Endothelial cell of umbilical vein (primary cell): ENCODE results near the gene CREM. TPM values are rescaled to one million over a fixed set of nuclear protein-coding genes. Genes with fewer than 3 reads are reported as not detected.

Source experiments
- BruUV-seq: library from RNA; stranded (reverse); fragments of 400-500 nt; replicated peaks from 2 replicates; lab custom pipeline; 2021; lab: Mats Ljungman, UMichigan
- CTCF ChIA-PET: fragments of 300-600, 350-600 bp; sonication (Branson Sonifier 250); formaldehyde crosslinking; loops from one replicate; lab custom pipeline; 2021; ENCODE audit warnings: antibody characterized with exemption, inconsistent platforms; lab: Charles Lee
- POLR2A ChIA-PET: fragments of 300-600, 350-600 bp; sonication (Branson Sonifier 250); formaldehyde crosslinking; loops from one replicate; lab custom pipeline; 2021; ENCODE audit warnings: antibody characterized with exemption, inconsistent platforms; lab: Charles Lee
- DNase-seq: peaks from one replicate; pipeline ENCODE4 v3.0.0-alpha.2; 2011; ENCODE audit warnings: low read depth, low spot score
- FAIRE-seq: peaks from 2 replicates; lab custom pipeline; 2011; peaks lifted over from hg19 to GRCh38; lab: Jason Lieb, UNC
- H2AFZ ChIP-seq: 2 replicates; pipeline ENCODE4 v1.6.0; 2012; ENCODE audit warnings: low read depth, low read length, control low read depth, inconsistent platforms
- H3K27ac ChIP-seq: 2 replicates; pipeline ENCODE4 v1.5.1; 2011; ENCODE audit warnings: low read depth, mild to moderate bottlenecking, control low read depth, low read length, moderate library complexity; ENCODE audit not compliant: insufficient read depth
- H3K27me3 ChIP-seq, 2 experiments: 2 replicates each; pipeline versions ENCODE4 v1.6.0 to v1.6.1; 2011; ENCODE audit warnings: low read length in 2 of 2, mixed read lengths in 1 of 2; ENCODE audit not compliant: control insufficient read depth in 2 of 2, insufficient read depth in 2 of 2
- H3K36me3 ChIP-seq, 2 experiments: 2 replicates in 1 of 2; 3 replicates in 1 of 2; pipeline ENCODE4 v1.5.1; 2011; ENCODE audit warnings: low read length in 2 of 2, mild to moderate bottlenecking in 1 of 2, moderate library complexity in 1 of 2; ENCODE audit not compliant: control insufficient read depth in 2 of 2, insufficient read depth in 2 of 2; ENCODE audit errors: extremely low read depth in 1 of 2
- H3K4me1 ChIP-seq: 3 replicates; pipeline ENCODE4 v1.5.1; 2011; ENCODE audit warnings: mild to moderate bottlenecking, low read length; ENCODE audit not compliant: control insufficient read depth, insufficient read depth; ENCODE audit errors: extremely low read depth
- H3K4me2 ChIP-seq: 2 replicates; pipeline ENCODE4 v1.6.1; 2011; ENCODE audit warnings: low read length, control low read depth, mixed read lengths; ENCODE audit not compliant: insufficient read depth
- H3K4me3 ChIP-seq, 3 experiments: fragments of 200-600 bp in 1 of 3; sonication (generic), shearing (Covaris generic) in 1 of 3; replicated peaks in 1 of 3; 2 replicates each; pipeline ENCODE4 v1.5.1; 2011 to 2016; ENCODE audit warnings: control low read depth in 3 of 3, low read length in 3 of 3, mild to moderate bottlenecking in 2 of 3, inconsistent platforms in 1 of 3, low read depth in 1 of 3, moderate library complexity in 1 of 3; ENCODE audit not compliant: insufficient read depth in 1 of 3
- H3K79me2 ChIP-seq: 2 replicates; pipeline ENCODE4 v1.6.0; 2012; ENCODE audit warnings: low read length, inconsistent platforms; ENCODE audit not compliant: control insufficient read depth, insufficient read depth
- H3K9ac ChIP-seq: replicated peaks from 2 replicates; pipeline ENCODE3; 2011; ENCODE audit warnings: low read length, control low read depth; ENCODE audit not compliant: insufficient read depth; ENCODE audit errors: extremely low read depth
- H3K9me1 ChIP-seq: replicated peaks from 3 replicates; pipeline ENCODE4 v1.6.0; 2011; ENCODE audit warnings: mild to moderate bottlenecking, low read length; ENCODE audit not compliant: control insufficient read depth, insufficient read depth; ENCODE audit errors: extremely low read depth
- H3K9me3 ChIP-seq: replicated peaks from 2 replicates; pipeline ENCODE4 v1.5.1; 2012; ENCODE audit warnings: low read length, inconsistent platforms; ENCODE audit not compliant: control insufficient read depth, insufficient read depth
- H4K20me1 ChIP-seq: replicated peaks from 2 replicates; pipeline ENCODE3; 2011; ENCODE audit warnings: mild to moderate bottlenecking, low read length; ENCODE audit not compliant: control insufficient read depth, insufficient read depth; ENCODE audit errors: extremely low read depth
- CTCF ChIP-seq, 2 donors: IDR thresholded peaks; 1 replicate in 1 of 2; 2 replicates in 1 of 2; pipeline ENCODE4 v1.5.1; 2011; ENCODE audit warnings: low read length in 2 of 2, mild to moderate bottlenecking in 2 of 2, moderate library complexity in 2 of 2, control low read depth in 1 of 2, inconsistent platforms in 1 of 2, low read depth in 1 of 2; ENCODE audit not compliant: insufficient read depth in 1 of 2; ENCODE audit errors: extremely low read depth in 1 of 2
- EZH2 ChIP-seq: IDR thresholded peaks from 2 replicates; pipeline ENCODE4 v1.6.1; 2012; ENCODE audit warnings: borderline replicate concordance, low read depth, mild to moderate bottlenecking, moderate library complexity, low read length, inconsistent platforms; ENCODE audit not compliant: severe bottlenecking
- FOS ChIP-seq: IDR thresholded peaks from 2 replicates; pipeline ENCODE4 v1.6.1; 2011; ENCODE audit warnings: mild to moderate bottlenecking, low read length, moderate library complexity, borderline replicate concordance; ENCODE audit not compliant: insufficient read depth
- GATA2 ChIP-seq: IDR thresholded peaks from 2 replicates; pipeline ENCODE4 v1.7.0; 2011; ENCODE audit warnings: low read depth, mild to moderate bottlenecking, moderate library complexity, mixed read lengths, low read length; ENCODE audit not compliant: insufficient read length, insufficient read depth
- JUN ChIP-seq: IDR thresholded peaks from 2 replicates; pipeline ENCODE4 v1.6.1; 2011; ENCODE audit warnings: borderline replicate concordance, low read depth; ENCODE audit not compliant: insufficient read length, insufficient read depth
- MYC ChIP-seq: IDR thresholded peaks from one replicate; pipeline ENCODE4 v1.6.1; 2011; ENCODE audit warnings: mild to moderate bottlenecking, low read depth, low read length
- POLR2A ChIP-seq: IDR thresholded peaks from 2 replicates; pipeline ENCODE4 v1.6.1; 2012; ENCODE audit warnings: low read depth, mild to moderate bottlenecking, control low read depth, low read length
- POLR2AphosphoS5 ChIP-seq: IDR thresholded peaks from 2 replicates; pipeline ENCODE4 v1.6.1; 2012; ENCODE audit warnings: low read depth, mild to moderate bottlenecking, control low read depth, low read length, moderate library complexity; ENCODE audit not compliant: insufficient read depth
- dilution Hi-C: fragments of 300-500 bp; cut with MboI; formaldehyde crosslinking; loops from one replicate; pipeline ENCODE4 v1.15.0; 2019; ENCODE audit warnings: low sequenced_read_pairs; ENCODE audit not compliant: extremely low pct_ligation_motif_present
- intact Hi-C: fragments of 100-400 bp; cut with micrococcal nuclease; formaldehyde crosslinking; loops from one replicate; pipeline ENCODE4 v1.10.0; 2022
- polyA plus RNA-seq, 4 experiments: library from polyadenylated mRNA; depleted of rRNA in 3 of 4; stranded (reverse) in 3 of 4; unstranded in 1 of 4; fragments of >200 nt; gene quantifications; 2 replicates each; pipeline versions ENCODE4 v1.2.1 to v1.2.3, GENCODE V29; 2011 to 2012; ENCODE audit warnings: missing spikeins in 1 of 4
- total RNA-seq: library from RNA; stranded (reverse); gene quantifications from 2 replicates; pipeline ENCODE4 v1.2.3, GENCODE V29; 2021
- TF ChIP-seq, protein P1 (sequence below): IDR thresholded peaks from 2 replicates; pipeline ENCODE4 v1.6.1; 2011; ENCODE audit not compliant: insufficient read depth, insufficient read length

The CREM gene
- total and polyA plus RNA-seq, 2 donors (not counting 3 experiments of a cell fraction or from before 2014, with no cell fraction given): 35.5 to 39.8 TPM

DNA sequence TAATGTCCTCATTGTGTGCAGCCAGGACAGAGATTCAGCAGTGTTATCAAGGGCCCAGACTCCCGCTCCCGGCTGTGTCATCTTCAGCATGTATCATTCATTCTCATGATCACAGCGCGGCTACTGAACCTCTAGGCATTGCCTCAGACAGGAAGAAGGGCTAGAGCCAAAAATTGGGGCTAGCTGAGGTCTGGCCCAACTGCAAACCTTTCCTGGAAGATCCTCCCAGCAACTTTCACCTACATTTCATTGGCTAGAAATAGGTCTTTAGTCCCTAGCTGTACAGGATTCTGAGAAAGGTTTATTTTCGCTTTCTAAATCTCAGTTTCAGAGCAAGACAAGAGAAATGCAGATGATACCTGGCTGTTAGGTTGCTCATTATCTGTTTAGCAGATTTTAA is 81.9 kb downstream of the CREM start:
- H3K4me3 ChIP-seq: no peak overlapping the region
- no peaks in the 10 kb centered on the region for H3K79me2 ChIP-seq
- CTCF ChIA-PET: interaction anchor here (1.1 to 3.9 kb wide), 5 partner anchors 9 to 89 kb away, joined by 4 to 28 read pairs (median 8); partner anchors contain the start of gene CREM
- H4K20me1 ChIP-seq: no peaks in the 10 kb centered on the region
- no peak for FAIRE-seq
- peaks cover 0 to 5% of the 10 kb centered on the region in 2 experiments for H3K36me3 ChIP-seq
- POLR2A ChIA-PET: no interaction called here
- no TSS peak for BruUV-seq
- no peak overlapping the region for H2AFZ ChIP-seq
- H3K27ac ChIP-seq: no peak overlapping the region
- dilution Hi-C loops: loop anchor here (25.0 kb wide), 1 partner anchor 96 kb away; no protein-coding TSS in a partner anchor
- H3K4me1 ChIP-seq: no peaks in the 10 kb centered on the region
- no peaks in the 10 kb centered on the region for H3K9me3 ChIP-seq
- intact Hi-C loops: no loop called here
- H3K4me2 ChIP-seq: no peak overlapping the region
- no peak for DNase-seq
- H3K9ac ChIP-seq: no peak overlapping the region
- TF ChIP-seq POLR2A: no peak
- H3K27me3 ChIP-seq: no peaks in the 10 kb centered on the region
- H3K9me1 ChIP-seq: no peaks in the 10 kb centered on the region

GRCh38 chr10:35208949-35209613 is 82.4 kb downstream of the CREM start:
- H3K4me3 ChIP-seq: no peak overlapping the region
- no peak overlapping the region for H2AFZ ChIP-seq
- no TSS peak for BruUV-seq
- no peak overlapping the region for H3K27ac ChIP-seq
- H3K36me3 ChIP-seq: peaks cover 0 to 5% of the 10 kb centered on the region in 2 experiments
- H4K20me1 ChIP-seq: no peaks in the 10 kb centered on the region
- H3K79me2 ChIP-seq: no peaks in the 10 kb centered on the region
- dilution Hi-C loops (loop anchor here (25.0 kb wide), 1 partner anchor 97 kb away; no protein-coding TSS in a partner anchor), intact Hi-C loops (no loop called here)
- ChIA-PET POLR2A (no interaction called here), CTCF (interaction anchor here (1.1 to 3.9 kb wide), 4 partner anchors 8 to 89 kb away, joined by 4 to 28 read pairs (median 8); partner anchors contain the start of gene CREM)
- no peaks in the 10 kb centered on the region for H3K27me3 ChIP-seq
- H3K9ac ChIP-seq: no peak overlapping the region
- no peaks in the 10 kb centered on the region for H3K9me3 ChIP-seq
- no peaks in the 10 kb centered on the region for H3K9me1 ChIP-seq
- FAIRE-seq (no peak), DNase-seq (no peak)
- no peaks in the 10 kb centered on the region for H3K4me1 ChIP-seq
- TF ChIP-seq FOS (no peak), CTCF (IDR thresholded peaks at IDR 0.05; ENCODE audit: extremely low read depth in 1 of 2, insufficient read depth in 1 of 2, low read depth in 1 of 2, low read length in 2 of 2) (no peak), EZH2 (no peak), POLR2A (no peak), MYC (no peak), JUN (no peak), POLR2AphosphoS5 (no peak), GATA2 (no peak)
- TF ChIP-seq, protein P1, sequence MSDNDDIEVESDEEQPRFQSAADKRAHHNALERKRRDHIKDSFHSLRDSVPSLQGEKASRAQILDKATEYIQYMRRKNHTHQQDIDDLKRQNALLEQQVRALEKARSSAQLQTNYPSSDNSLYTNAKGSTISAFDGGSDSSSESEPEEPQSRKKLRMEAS: no peak
- no peak overlapping the region for H3K4me2 ChIP-seq
